Measurements from ENCODE around the gene MRPL12. TPM values are rescaled to one million over a fixed set of nuclear protein-coding genes. Genes with fewer than 3 reads are reported as not detected.
A peak's percentile ranks its signal among the peaks of the same experiment; 100 is the strongest.

The MRPL12 gene
- total RNA-seq, 1 experiment from 2014 or later: 108 TPM

GRCh38 chr17:81700353-81701287 is 2.5 kb upstream of the MRPL12 start:
- ChIA-PET CTCF (interaction anchor here (1.0 kb wide), 1 partner anchor 17 kb away, joined by 3 read pairs; the partner anchor contains the start of genes ARL16 and HGS), POLR2A (ENCODE audit: unreplicated experiment) (interaction anchor here (0.6 to 0.8 kb wide), 2 partner anchors 17 to 173 kb away, joined by 3 to 4 read pairs; partner anchors contain the start of genes ARL16, FSCN2 and HGS)
- no TSS peak for BruUV-seq (replicated peaks)
- intact Hi-C loops (cut with micrococcal nuclease): no loop called here
- Histone ChIP-seq H3K9me2 (replicated peaks; ENCODE audit: low read length) (no peaks in the 10 kb centered on the region), H3K9ac (ENCODE audit: low read length) (no peak overlapping the region), H3K36me3 (ENCODE audit: low read depth, low read length) (peaks cover 46% of the 10 kb centered on the region), H3K27ac (ENCODE audit: low read length) (no peak overlapping the region), H2AFZ (ENCODE audit: low read length) (no peak overlapping the region), H4K20me1 (ENCODE audit: low read length) (peaks cover 10% of the 10 kb centered on the region; the same call in 1 of the 2 replicates), H3K79me2 (ENCODE audit: low read length) (peaks cover 91% of the 10 kb centered on the region), H3K9me3 (ENCODE audit: low read length) (no peaks in the 10 kb centered on the region), H3K4me1 (ENCODE audit: insufficient read depth, low read length) (peaks cover 22% of the 10 kb centered on the region), H3K4me2 (ENCODE audit: low read length) (peak overlapping the region; percentile 97), H3K4me3 (ENCODE audit: low read length) (peak overlapping the region; percentile 75), H3K27me3 (ENCODE audit: low read length) (no peaks in the 10 kb centered on the region), H3F3A (ENCODE audit: low read length, unreplicated experiment) (peaks cover 3% of the 10 kb centered on the region)
- DNase-seq (no peak), ATAC-seq (no peak)
- TF ChIP-seq CTCF (conservative IDR thresholded peaks at IDR 0.05; ENCODE audit: low read depth, low read length): no peak
- no peak for TF ChIP-seq EZH2 (IDR thresholded peaks at IDR 0.05; ENCODE audit: low read length, unreplicated experiment)

GRCh38 chr17:81701288-81702071 is 1.7 kb upstream of the MRPL12 start:
- peak; percentile 25 for DNase-seq
- intact Hi-C loops (cut with micrococcal nuclease): no loop called here
- no peaks in the 10 kb centered on the region for H3K9me2 ChIP-seq (replicated peaks; ENCODE audit: low read length)
- peak overlapping the region; percentile 99 for H3K9ac ChIP-seq (ENCODE audit: low read length)
- H3K79me2 ChIP-seq (ENCODE audit: low read length): peaks cover 91% of the 10 kb centered on the region
- peak overlapping the region; percentile 75 for H3K4me3 ChIP-seq (ENCODE audit: low read length)
- H3K9me3 ChIP-seq (ENCODE audit: low read length): no peaks in the 10 kb centered on the region
- no peaks in the 10 kb centered on the region for H3K27me3 ChIP-seq (ENCODE audit: low read length)
- ChIA-PET CTCF (interaction anchor here (1.0 kb wide), 1 partner anchor 18 kb away, joined by 3 read pairs; the partner anchor contains the start of genes ARL16 and HGS), POLR2A (ENCODE audit: unreplicated experiment) (interaction anchor here (0.6 to 0.8 kb wide), 2 partner anchors 18 to 174 kb away, joined by 3 to 4 read pairs; partner anchors contain the start of genes ARL16, FSCN2 and HGS)
- TF ChIP-seq CTCF (conservative IDR thresholded peaks at IDR 0.05; ENCODE audit: low read depth, low read length) (0 out of 2 replicates have a peak, but pooled peaks have one; percentile 23), EZH2 (IDR thresholded peaks at IDR 0.05; ENCODE audit: low read length, unreplicated experiment) (no peak)
- H3K27ac ChIP-seq (ENCODE audit: low read length): peak overlapping the region; percentile 1; the same call in 1 of the 2 replicates
- H3F3A ChIP-seq (ENCODE audit: low read length, unreplicated experiment): peaks cover 3% of the 10 kb centered on the region
- peak; percentile 31 for ATAC-seq
- H3K4me1 ChIP-seq (ENCODE audit: insufficient read depth, low read length): peaks cover 22% of the 10 kb centered on the region
- BruUV-seq (replicated peaks): no TSS peak
- H4K20me1 ChIP-seq (ENCODE audit: low read length): peaks cover 10% of the 10 kb centered on the region; the same call in 1 of the 2 replicates
- H2AFZ ChIP-seq (ENCODE audit: low read length): no peak overlapping the region
- H3K36me3 ChIP-seq (ENCODE audit: low read depth, low read length): peaks cover 50% of the 10 kb centered on the region
- H3K4me2 ChIP-seq (ENCODE audit: low read length): peak overlapping the region; percentile 97

Data from PC-3 (cell line).